Activated CD4-positive, alpha-beta T cell treated with anti-CD3 and anti-CD28 coated beads for 4 hours (primary cell): ENCODE measurements around the gene FBRSL1.

ENCODE experiments used
- DNase-seq, 2 donors: peaks; one replicate each; pipeline ENCODE4 v3.0.0-alpha.2; 2020

FBRSL1 gene

GRCh38 chr12:132545164-132545953, 55.4 kb downstream of the FBRSL1 start:
- no peak for DNase-seq

DNA sequence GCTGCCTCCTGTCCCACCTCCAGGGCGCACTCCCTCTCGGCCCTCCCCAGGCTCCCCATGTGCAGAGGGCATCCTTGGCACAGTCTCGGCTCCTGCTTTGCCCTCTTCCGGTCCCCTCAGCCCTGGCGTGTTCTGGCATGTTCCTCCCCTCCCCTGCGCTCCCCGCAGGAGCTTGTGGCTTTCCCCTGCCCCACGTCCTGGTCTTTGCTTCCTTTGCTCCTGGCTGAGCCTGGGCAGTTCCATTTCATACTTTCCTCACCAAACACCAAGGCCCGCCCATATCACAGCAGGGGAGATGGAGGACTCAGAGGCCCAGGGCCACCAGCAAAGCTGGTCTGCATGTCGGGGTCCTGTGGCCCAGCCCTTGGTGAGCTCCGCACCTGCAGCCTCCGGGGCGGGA, 56.0 kb downstream of the FBRSL1 start:
- DNase-seq = no peak

- DNase-seq = no peak
Measured at GRCh38 chr12:132546647-132547046, 56.7 kb downstream of the FBRSL1 start.

DNA sequence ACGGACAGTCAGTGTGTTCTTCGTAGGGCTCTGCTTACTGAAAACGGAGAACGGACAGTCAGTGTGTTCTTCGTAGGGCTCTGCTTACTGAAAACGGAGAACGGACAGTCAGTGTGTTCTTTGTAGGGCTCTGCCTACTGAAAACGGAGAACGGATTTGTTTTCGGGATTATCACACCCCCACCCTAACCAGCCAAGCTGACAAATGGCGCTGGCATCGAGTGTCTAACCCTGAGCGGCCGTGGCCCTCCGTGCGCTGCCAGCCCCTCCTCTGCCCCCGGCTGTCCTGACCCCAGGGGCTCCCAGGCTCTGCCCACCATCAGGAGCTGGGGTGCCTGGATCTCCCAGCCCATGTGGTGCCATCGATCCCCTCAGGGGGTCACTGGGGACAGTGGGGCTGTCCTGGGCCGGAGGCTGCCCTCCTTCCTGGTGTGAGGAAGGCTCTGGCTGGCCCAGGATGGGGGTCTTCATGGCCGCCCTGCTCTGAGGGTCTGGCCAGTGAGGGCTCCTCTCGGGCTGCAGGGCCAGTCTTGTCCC, 57.3 kb downstream of the FBRSL1 start:
- no peak for DNase-seq

DNA sequence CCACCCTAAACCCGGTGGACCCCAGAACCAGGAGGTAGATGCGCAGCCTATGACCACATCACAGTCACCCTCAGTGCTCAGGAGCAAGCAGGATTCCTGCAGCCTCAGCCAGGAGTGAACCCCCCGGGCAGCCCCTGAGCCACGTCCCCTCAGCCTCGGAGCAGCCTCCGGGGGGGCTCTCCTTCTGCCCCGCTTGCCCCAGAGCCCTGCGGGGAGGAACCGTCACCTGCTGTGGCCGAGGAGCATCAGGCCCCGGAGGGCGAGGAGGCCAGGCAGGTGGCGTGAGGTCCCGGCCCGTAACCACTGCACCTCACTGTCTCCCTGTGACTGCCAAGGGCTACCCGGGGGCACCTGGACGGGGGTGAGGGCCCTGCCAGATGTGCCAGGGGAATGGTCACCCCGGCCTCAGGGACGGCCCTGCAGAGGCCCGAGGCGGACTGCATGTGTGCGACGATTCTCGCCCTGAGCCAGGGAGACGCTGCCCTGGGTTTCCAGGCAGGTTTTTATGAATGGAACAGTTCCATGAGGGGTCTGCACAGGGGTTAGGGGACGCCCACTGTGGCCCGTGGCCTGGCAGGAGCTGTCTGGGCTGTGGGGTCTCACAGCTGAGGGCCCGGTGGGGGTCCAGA, 58.6 kb downstream of the FBRSL1 start:
- DNase-seq = no peak

DNA sequence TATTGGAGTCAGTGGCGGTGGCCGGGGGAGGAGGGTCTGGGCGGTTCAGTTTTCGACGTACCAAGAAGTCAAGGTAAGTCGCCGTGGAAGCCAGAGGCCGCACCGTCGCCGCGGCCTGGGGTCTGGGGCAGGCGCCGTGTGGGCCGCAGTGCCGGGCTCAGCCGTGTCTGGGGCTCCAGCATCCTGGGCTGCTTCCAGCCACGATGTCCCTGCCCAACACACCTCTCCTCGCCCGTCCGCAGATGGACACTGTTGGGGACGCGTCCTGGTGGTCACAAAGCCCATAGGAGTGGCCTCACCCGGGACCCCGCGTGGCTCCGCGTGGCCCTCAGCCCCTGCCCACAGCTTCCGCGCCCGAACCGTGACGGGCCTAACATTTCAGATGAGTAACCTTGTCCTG, 59.1 kb downstream of the FBRSL1 start:
- DNase-seq = no peak

GRCh38 chr12:132550014-132550802, 60.3 kb downstream of the FBRSL1 start:
- DNase-seq = no peak

DNA sequence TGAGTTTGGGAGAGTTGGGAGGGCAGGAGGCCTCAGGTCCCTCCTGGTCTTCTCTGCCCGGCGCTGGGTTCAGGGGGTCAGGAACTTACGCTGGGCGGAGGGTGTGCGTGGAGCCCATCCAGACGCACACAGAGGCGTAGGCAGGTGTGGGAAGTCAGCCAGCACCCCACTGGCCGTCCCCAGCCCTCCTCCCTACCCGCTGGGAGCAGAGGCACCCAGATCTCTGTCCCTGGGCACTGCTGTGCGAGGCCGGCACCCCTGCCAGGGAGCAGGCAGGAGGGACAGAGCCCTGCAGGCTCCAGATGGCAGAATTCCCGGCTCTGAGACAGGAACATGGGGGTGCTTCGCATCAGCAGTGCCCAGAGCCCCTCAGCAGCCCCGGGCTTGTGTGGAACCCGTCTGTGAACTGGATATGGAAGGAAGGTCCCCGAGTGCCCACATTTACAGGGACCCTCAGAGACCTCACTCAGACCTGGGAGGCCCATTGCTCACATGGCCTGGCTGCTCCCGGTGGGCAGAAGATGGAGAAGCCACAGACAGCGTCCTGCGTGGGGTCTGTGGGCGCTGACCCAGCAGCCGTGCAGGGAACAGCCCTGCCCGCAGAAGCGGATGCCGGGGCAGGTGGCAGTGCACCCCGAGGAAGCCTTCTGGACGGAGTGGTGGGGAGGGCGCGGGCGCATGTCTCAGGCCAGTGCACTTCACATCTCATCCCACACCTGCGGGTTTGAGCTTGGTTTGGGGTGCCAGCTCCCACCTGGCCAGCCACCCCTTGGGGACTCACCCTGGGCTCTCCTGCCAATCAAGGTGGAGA, 61.1 kb downstream of the FBRSL1 start:
- no peak for DNase-seq

GRCh38 chr12:132551641-132552031, 61.7 kb downstream of the FBRSL1 start:
- no peak for DNase-seq

GRCh38 chr12:132554845-132555630, 65.1 kb downstream of the FBRSL1 start:
- no peak for DNase-seq

GRCh38 chr12:132555686-132556085, 65.7 kb downstream of the FBRSL1 start:
- no peak for DNase-seq

- DNase-seq = no peak
Measured at GRCh38 chr12:132556216-132556615, 66.3 kb downstream of the FBRSL1 start.

DNA sequence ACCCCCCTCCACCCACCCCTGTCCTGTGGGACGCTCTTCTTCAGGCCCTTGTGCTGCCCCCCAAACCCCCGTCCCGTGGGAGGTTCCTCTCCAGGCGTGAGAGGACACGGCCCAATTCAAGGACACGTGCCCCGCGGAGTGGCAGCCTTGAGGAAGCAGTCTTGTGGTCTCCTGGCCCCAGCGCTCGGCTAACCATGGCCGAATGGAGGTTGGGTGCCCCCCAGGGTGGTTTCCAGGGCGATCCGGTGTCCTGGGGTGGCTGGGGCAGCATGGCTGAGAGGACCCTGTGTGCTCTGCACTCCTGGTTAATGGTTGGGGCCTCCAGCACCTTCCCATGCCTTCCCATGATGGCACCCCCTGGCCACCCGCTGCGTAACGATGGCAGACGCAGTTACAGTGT, 66.8 kb downstream of the FBRSL1 start:
- DNase-seq = no peak

DNA sequence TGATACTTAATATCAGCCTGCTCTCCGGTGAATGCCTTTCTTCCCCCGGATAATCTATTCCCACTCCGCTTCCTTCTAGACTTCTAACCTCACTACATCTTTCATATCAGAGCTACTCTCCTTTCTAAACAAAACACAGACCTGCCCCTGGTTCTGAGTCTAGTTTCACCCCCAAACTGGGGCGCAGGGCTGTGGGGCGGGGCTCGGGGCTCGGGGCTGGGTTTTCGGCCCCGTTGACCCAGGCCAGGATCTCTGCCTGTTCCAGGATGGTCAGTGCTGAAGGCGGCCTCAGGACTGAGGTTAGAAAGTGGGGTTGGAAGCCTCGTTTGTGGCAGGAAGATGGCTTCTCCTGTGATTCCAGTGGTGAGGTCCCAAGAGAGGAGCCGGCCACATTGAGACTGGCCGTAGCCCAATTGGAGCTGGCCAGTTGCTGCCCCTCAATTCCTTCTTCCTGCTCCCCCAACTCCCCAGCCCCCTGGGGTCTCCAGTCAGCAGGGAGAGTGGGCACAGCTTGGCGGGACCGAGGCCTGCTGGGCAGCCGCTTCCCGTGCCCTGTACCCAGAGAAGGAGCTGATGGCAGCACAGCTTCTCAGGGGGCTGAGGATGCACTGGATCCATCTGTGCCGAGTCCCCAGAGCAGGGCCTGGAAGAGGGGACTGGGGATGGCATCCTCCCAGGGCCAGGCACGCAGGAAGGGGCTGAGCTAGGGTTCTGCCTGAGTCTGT, 67.5 kb downstream of the FBRSL1 start:
- DNase-seq = no peak

DNA sequence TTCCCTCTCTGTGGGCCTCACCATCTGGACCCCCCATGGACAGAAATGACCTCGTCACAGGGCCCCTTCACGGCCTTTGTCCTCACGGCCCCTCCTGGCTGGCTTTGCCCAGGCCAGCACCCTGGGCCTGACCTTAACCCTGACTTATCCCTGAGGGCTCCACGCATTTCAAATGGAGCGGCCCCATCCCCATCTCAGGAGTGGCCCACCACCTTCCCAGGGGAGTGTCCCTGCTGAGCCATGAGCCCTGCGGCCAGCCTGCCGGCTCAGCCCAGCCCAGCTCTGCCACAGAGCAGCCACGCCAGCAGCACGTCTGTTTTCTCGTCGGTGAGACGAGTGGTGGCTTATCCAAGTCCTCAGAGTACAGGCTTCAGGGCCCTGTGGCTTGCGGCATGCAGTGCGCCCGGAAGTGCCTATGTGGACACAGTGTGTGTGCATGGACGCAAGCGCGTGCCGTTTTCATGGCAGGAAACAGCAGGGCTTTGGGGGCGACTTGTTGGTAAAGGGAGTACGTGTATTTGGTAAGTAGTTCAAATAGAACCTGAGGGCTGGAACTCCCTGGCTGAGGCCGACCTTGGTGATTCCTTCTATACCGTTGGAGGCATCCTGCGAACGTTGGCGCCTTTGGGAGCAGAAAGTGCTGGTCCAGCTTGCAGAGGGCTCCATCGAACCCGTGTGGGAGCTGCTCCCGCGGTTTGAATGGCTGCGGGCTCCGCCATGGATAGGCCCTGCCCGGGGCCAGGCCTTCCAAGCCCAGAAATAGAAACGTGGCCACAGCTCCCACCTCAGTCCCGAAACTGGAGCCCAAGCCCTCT, 68.3 kb downstream of the FBRSL1 start:
- DNase-seq = no peak

DNA sequence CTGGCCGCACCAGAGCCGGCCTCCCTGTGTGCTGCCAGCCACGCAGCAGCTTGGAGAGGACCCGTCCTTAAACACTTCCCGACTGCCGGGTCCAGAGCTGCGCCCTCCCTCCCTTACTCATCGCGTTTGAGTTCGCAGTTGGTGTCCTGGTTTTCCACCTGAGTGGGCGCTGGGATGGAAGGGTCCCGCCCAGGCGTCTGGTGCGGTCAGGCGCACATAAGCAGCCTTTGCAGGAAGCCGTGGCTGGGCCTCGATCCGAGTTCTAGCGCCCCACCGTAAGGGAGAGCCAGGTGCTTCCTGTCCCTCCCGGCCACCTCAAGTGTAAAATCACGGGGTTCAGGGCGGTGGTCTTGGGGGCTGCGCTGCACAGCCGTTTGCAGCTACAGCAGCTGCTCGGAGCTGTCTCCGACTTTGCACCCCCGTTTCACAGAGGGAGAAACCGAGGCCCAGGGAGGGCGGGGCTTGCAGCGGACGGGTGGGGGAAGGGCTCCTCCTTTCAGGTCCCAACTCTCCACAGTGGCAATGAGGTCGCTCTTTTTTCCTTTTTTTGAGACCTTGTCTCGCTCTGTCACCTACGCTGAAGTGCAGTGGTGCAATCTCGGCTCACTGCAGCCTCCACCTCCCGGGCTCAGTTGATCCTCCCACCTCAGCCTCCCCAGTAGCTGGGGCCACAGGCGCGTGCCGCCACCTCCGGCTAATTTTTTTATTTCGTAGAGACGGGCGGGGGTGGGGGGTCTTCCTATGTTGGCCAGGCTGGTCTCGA, 69.1 kb downstream of the FBRSL1 start:
- no peak for DNase-seq

DNA sequence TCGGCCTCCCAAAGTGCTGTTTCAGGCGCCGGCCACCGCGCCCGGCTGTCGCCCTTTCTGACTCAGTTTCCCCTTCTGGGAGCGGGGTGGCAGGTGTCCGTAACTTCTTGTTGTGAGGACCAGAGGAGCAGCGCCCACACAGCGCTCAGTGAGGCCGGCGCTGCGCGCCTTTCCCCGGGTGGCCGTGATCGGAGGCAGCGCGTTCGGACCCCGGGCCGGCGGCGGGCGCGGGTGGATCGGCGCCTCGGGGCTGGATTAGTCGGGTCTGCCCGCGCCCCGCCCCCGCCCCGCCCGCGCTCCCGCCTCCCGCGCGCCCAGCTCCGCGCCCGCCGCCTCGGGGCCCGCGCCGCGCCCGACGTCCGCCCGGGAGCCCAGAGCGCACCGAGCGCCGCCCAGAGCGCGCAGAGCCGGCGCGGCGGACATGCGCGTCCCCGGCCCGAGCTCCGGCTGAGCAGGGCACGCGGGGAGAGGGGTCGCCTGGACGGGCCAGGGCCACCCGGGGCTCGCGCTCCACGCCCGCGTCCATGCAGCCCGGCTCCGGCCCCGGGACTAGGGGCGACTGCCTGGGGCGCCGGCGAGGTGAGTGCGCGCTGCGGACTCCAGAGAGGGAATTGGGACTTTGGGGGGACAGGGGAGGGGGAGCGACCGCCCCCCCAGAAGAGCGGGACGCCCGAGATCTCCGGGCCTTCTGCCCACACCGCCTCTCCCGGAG, 69.9 kb downstream of the FBRSL1 start:
- peak; percentile 17 to 28 for DNase-seq

- DNase-seq = no peak
Measured at GRCh38 chr12:132560364-132560613, 70.3 kb downstream of the FBRSL1 start.
